HG02763 (cell line): ENCODE measurements around the gene SLC25A52.
"Not testable (repeated sequence)": the region's sequence is repeated elsewhere in the genome, so short reads cannot be mapped to it uniquely, and the experiment has no call there.

Experiments used
- ATAC-seq: cut with Tn5 transposase; IDR thresholded peaks from one replicate; pipeline ENCODE4 v1.9.1; 2021; ENCODE audit warnings: mild to moderate bottlenecking, moderate library complexity; ENCODE audit not compliant: unreplicated experiment

SLC25A52 gene

GRCh38 chr18:31741097-31741735 is 19.5 kb downstream of the SLC25A52 start:
- no peak for ATAC-seq

- ATAC-seq, result no peak
Observed at GRCh38 chr18:31740180-31740579, 20.5 kb downstream of the SLC25A52 start.

- no peak for ATAC-seq
Observed at GRCh38 chr18:31739651-31740050, 21.0 kb downstream of the SLC25A52 start.

DNA sequence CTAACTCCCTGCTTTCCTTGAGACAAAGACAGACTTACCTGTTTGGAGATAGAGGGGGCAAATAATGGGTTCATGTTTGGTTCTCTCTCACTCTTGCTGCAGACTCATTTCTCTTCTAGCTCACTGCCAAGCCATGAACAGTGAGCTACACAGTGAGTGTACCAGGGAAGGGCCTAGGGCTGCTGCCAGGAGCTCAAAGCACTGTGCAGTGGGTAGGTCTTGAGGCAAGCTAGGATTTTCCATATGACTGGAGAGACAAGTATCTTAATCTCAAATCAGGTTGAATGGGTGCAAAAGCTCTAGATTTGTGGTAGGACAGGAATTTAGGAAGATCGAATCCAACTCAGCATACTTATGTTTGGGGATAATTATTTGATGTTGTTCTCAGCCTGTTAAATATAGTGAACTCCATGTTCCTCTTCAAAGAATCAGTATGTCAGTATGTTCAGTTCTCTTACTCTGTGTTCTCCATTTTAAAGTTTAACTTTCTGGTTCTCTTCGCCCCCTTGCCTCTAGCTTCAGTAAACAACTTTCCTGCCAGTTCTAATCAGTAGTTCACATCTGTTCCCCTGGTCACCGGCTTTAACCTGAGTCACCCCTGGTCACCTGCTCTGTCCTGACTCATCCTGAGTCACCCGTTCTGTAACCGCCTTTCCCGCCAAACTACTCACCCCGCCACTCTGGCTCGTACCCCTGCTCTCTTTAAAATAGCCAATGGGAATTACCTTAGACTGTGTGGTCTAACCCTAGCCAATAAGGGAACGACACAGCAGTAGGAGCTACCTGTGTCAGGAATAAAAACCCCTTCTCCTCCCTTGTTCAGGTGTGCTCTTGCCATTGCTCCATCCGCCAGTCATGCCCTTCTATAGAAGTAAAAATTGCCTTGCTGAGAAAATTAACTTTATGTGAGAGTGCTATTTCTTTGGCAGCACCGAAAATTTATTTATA is 21.9 kb downstream of the SLC25A52 start:
- ATAC-seq, result no peak

- peak; percentile 63 for ATAC-seq
Observed at GRCh38 chr18:31736630-31737029, 24.1 kb downstream of the SLC25A52 start.

DNA sequence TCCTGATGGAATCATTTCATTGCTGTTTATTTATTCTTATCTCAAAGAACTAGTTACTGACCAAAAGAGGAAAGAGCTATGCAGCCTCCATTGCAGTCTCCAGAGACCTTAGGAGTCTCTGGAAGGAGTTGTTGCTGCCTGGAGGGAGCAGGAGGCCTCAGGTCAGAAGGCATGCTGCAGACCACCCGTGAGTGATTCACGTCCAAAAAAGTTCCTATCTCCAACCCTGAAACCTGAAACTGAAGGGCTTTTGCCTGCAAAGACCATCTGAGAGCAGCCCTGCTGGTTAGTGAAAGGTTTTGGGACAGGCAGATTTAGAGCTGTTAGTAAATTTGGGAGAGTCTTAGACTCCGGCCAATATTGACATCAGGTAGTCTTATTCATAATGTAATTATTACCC is 29.1 kb downstream of the SLC25A52 start:
- ATAC-seq, result no peak

DNA sequence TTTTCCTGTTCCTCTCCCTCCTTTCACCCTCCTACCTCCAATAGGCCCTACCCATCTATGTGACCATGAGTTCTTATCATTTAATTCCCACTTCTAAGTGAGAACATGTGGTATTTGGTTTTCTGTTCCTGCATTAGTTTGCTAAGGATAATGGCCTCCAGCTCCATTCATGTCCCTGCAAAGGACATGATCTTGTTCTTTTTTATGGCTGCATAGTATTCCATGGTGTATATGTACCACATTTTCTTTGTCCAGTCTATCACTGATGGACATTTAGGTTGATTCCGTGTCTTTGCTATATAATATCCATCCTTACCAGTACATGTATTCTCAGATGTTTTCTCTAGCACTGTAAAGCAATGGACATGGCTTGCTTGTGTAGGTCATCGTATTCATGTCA is 31.5 kb downstream of the SLC25A52 start:
- not testable (repeated sequence) for ATAC-seq

DNA sequence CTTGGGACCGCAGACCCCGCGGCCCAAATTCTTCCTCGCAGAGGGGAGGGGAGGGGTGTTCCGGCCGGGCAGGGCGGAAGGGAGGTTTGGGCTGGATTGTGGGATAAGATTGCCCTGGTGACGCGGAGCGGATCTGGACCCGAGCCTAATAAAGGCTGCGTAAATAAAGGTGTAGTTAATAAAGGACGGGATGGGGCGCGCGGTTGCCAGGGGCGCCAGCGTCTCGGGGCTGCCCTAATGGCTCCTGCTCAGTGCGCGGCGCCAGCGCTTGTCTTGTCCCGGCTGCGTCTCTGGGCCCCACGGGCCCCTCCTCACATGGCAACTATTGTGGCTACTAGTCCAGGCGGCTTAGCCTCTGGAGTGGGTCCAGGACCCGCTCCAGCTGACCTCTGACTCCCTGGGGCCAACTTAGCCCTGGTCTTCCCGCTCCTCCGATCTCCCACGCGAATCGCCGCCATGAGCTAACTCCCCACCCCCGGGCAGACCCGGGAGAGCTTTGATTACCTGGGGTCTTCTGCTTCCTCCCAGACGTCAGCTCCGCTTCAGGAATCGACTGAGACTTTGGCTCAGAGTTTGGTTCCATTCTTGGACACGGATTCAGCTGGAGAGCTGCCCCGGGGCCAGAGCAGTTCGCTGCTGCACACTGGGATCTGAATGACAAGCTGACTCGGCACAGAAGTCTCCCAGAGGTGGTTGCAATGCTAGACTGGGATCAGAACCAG is 36.5 kb downstream of the SLC25A52 start:
- no peak for ATAC-seq

- ATAC-seq, result no peak
Observed at GRCh38 chr18:31723639-31723989, 37.1 kb downstream of the SLC25A52 start.

DNA sequence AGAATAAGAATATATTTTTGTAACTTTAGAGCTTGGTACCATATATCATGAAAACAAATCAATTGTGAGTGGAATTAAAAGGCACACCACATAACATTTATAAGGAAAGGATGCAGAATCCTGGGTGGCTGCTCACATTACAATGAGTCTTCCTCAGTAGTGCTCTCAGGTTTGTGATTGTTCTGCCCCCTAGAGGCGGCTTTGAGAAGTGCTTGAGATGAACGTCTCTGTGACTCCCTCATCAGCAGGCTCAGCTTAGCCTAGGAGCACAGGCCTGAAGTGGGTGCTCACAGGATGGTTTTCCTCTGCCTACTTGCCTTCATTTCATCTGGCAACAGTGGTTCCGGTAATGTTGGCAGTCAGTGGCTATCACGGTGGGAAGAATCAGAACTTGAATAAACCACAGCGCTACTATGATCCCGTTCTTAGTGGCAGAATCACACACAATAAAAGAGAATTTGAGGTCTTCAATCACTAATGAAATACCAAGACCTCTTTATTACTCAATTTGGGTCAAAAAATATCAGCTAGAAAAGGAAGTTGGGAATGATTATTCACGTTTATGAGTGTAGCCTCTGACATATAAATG is 38.2 kb downstream of the SLC25A52 start:
- peak; percentile 97 for ATAC-seq

GRCh38 chr18:31721601-31722000 is 39.1 kb downstream of the SLC25A52 start:
- ATAC-seq, result no peak

DNA sequence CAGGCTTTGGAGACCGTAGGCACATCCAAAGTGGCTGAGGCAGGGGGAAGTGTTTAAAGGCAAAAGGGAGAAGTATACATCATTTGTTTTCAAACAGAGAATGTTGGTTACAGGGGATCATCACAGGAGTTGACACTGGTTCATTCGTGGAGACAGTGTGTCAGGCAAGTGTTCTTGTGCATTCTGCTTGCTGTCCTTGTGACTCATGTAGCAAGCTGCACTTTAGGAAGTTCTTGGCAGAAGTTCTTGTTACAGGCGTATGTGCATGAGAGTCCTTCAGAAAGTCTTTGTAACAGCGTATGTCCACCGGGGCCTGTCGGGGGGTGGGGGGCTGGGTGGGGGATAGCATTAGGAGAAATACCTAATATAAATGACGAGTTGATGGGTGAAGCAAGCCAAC is 39.8 kb downstream of the SLC25A52 start:
- no peak for ATAC-seq

DNA sequence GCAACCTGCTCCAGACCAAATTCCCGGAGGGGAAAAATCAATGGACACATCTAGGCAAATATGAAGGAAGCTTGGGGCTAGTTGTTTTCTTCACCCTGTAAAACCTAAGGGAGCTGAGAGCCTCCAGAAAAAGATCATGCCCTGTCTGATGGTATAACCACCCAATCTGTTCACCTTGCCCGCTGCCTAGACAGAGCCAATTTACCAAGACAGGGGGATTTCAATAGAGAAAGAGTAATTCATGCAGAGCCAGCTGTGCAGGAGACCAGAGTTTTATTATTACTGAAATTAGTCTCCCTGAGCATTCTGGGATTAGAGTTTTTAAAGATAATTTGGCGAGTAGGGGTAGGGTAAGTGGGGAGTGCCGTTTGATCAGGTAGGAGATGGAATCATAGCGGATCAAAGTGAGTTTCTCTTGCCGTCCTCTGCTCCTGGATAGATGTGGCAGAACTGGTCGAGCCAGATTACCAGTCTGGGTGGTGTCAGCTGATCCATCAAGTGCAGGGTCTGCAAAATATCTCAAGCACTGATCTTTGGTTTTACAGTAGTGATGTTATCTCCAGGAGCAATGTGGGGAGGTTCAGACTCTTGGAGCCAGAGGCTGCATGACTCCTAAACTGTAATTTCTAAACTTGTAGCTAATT is 41.2 kb downstream of the SLC25A52 start:
- ATAC-seq, result no peak

DNA sequence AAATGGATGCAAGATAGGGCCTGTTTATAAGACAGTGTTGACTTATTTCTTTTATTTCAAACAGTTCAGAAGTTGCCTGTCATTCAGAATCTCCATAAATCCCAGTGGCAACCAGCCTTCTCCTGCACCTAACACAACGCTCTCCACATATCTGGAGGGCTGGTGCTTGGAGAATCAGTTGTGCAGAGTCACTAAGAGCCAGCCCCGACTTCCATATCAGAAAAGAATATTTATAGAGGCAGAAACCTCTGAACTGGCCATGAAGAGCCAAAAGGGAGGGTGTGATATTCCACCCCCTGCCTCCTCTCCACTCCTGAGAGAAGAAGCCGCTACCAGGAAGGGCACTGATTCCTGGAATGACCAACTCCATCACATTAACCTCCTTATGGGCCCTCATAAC is 42.3 kb downstream of the SLC25A52 start:
- no peak for ATAC-seq

DNA sequence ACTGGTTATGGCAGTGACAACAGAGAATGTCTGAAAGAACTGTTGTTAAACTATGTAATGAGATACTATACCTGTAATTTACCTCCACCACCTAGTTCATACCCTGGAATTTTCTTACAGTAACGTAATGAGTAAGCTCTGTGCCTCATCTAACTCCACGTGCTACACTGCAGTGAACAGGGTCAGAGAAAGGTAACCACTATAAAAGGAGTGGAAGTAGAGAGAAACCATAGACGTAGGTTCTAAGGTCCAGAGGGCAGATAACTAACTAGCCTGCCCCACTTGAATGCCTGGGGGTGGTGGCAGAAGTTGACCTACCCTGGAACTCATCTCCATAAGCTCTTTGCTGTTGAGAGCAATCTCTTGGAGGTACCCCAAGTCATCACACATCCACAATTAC is 44.3 kb downstream of the SLC25A52 start:
- no peak for ATAC-seq

DNA sequence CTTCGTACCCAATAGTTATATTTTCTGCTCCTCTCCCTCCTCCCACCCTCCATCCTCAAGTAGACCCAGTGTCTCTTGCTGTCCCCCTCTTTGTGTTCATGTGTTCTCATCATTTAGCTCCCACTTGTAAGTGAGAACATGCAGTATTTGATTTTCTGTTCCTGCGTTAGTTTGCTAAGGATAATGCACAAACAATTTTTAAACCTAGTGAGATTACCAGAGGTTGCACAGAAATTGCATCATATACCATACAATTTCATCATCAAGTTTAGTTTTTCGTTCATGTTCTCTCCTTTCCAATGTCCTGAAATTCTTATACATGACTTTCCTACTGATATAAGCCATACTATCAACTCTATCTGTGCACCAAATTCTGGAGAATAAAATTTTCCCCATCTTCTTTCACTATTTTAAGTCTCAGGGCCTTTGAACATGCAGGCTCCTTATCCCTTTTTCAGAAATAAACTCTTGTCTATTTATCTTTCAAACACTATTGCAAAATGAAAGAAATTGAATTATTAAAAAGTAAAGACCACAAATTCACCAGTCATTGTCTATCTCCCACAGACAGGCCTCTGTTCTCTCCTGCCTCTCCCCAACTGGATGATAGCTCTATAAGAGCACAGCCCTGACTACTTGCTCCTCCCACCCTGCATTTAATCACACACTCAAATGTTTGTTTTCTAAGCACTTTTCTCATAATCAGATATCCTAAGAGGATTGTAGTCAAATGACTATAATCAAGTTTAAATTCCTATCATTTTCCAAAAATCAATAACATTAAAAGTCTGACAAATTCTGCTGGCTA is 49.1 kb downstream of the SLC25A52 start:
- no peak for ATAC-seq

GRCh38 chr18:31710826-31711225 is 49.9 kb downstream of the SLC25A52 start:
- ATAC-seq, result no peak
